Neural progenitor cell (in vitro differentiated cells): ENCODE data around the gene MMP25. TPM values are rescaled to one million over a fixed set of nuclear protein-coding genes. Genes with fewer than 3 reads are reported as not detected.

Experiments
- DNase-seq: peaks from one replicate; pipeline ENCODE4 v3.0.0-alpha.2; 2016; ENCODE audit warnings: low spot score
- H2AFZ ChIP-seq: fragments of 200-600 bp; sonication (generic); replicated peaks from 2 replicates; pipeline ENCODE4 v1.6.1; 2016; ENCODE audit warnings: antibody characterized with exemption
- H3F3A ChIP-seq: fragments of 200-600 bp; sonication (generic); 2 replicates; pipeline ENCODE4 v1.6.1; 2016; ENCODE audit warnings: antibody characterized with exemption, low read depth
- H3K27ac ChIP-seq: fragments of 200-600 bp; sonication (generic); 2 replicates; pipeline ENCODE4 v1.5.1; 2016; ENCODE audit warnings: mild to moderate bottlenecking
- H3K27me3 ChIP-seq: fragments of 200-600 bp; sonication (generic); 2 replicates; pipeline ENCODE4 v1.6.1; 2016; ENCODE audit warnings: mild to moderate bottlenecking, moderate library complexity
- H3K36me3 ChIP-seq: fragments of 200-600 bp; sonication (generic); 2 replicates; pipeline ENCODE4 v1.5.1; 2016
- H3K4me1 ChIP-seq: fragments of 200-600 bp; sonication (generic); 2 replicates; pipeline ENCODE4 v1.6.1; 2016; ENCODE audit warnings: mixed run types
- H3K4me2 ChIP-seq: fragments of 200-600 bp; sonication (generic); 2 replicates; pipeline ENCODE4 v1.6.1; 2016
- H3K4me3 ChIP-seq: fragments of 200-600 bp; sonication (generic); 2 replicates; pipeline ENCODE4 v1.5.1; 2016
- H3K79me2 ChIP-seq: fragments of 200-600 bp; sonication (generic); 2 replicates; pipeline ENCODE4 v1.6.1; 2016; ENCODE audit warnings: low read depth
- H3K9ac ChIP-seq: fragments of 200-600 bp; sonication (generic); 2 replicates; pipeline ENCODE4 v1.6.1; 2016
- H3K9me3 ChIP-seq: fragments of 200-600 bp; sonication (generic); 2 replicates; pipeline ENCODE4 v1.5.1; 2016; ENCODE audit warnings: low read depth
- H4K20me1 ChIP-seq: fragments of 200-600 bp; sonication (generic); 2 replicates; pipeline ENCODE4 v1.6.1; 2016; ENCODE audit warnings: low read depth
- H3K27ac Mint-ChIP-seq: 3 replicates; pipeline ENCODE4 v1.8.0; 2021; ENCODE audit warnings: mixed read lengths
- H3K27me3 Mint-ChIP-seq: 2 replicates; pipeline ENCODE4 v1.8.0; 2022; ENCODE audit warnings: low read depth, mild to moderate bottlenecking, inconsistent platforms, moderate library complexity, mixed read lengths; ENCODE audit not compliant: insufficient read depth
- H3K36me3 Mint-ChIP-seq: 3 replicates; pipeline ENCODE4 v1.8.0; 2021; ENCODE audit warnings: mixed read lengths
- H3K4me1 Mint-ChIP-seq: 3 replicates; pipeline ENCODE4 v1.8.0; 2021; ENCODE audit warnings: mixed read lengths
- H3K4me3 Mint-ChIP-seq: 3 replicates; pipeline ENCODE4 v1.8.0; 2021; ENCODE audit warnings: mild to moderate bottlenecking, moderate library complexity, mixed read lengths
- H3K9me3 Mint-ChIP-seq: 3 replicates; pipeline ENCODE4 v1.8.0; 2020; ENCODE audit warnings: mixed read lengths
- EZH2 ChIP-seq: fragments of 200-600 bp; sonication (generic); IDR thresholded peaks from 2 replicates; pipeline ENCODE4 v1.6.1; 2017; ENCODE audit warnings: antibody characterized with exemption, mild to moderate bottlenecking, moderate library complexity
- EZH2phosphoT487 ChIP-seq: fragments of 200-600 bp; sonication (generic); IDR thresholded peaks from 2 replicates; pipeline ENCODE4 v1.6.1; 2017; ENCODE audit warnings: antibody characterized with exemption
- total RNA-seq: library from RNA; depleted of rRNA; stranded (reverse); fragments of >200 nt; gene quantifications from 2 replicates; pipeline ENCODE4 v1.2.3, GENCODE V29; 2015; ENCODE audit warnings: low replicate concordance
- TF ChIP-seq, protein P1 (sequence below): fragments of 200-600 bp; sonication (generic); IDR thresholded peaks from 2 replicates; pipeline ENCODE4 v1.5.1; 2017; ENCODE audit warnings: antibody characterized with exemption, mild to moderate bottlenecking

MMP25 gene
- total RNA-seq, 1 donor from 2014 or later: 0.58 TPM

DNA sequence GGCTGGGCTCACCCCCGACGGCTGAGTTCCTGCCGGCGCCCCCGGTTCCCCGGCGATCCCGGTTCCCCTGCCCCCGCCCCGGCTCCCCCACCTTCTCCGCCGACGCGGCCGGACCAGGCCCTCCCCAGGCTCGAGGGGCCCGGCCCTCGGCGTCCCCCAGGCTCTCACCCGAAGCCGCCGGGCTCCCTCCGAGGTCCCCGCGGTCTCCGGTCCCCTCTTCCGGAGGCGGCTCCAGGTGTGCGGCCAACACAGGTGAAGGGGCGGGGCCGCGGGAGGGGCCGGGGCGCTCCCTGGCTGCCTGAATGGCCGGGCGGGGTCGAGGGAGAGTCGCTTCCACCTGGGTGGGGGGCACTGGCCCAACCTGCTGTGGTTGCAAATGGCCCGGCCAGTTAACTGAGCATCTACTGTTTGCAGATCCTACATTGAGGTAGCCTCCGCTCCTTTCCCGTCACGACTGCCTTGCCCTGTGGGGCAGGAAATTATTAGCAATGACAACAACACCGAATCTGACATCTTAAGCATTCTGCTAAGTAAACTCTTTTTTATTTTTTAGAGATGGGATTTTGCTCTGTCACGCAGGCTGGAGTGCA is 9.5 kb upstream of the MMP25 start, which contains the start of gene BICDL2:
Gene BICDL2, minus strand, starts transcription at position 219 of the 590 bp plus-strand sequence. CDS start 1,448 bp downstream, outside the sequence.
- TF ChIP-seq EZH2 (peak; percentile 99), EZH2phosphoT487 (peak; percentile 98)
- TF ChIP-seq, protein P1, sequence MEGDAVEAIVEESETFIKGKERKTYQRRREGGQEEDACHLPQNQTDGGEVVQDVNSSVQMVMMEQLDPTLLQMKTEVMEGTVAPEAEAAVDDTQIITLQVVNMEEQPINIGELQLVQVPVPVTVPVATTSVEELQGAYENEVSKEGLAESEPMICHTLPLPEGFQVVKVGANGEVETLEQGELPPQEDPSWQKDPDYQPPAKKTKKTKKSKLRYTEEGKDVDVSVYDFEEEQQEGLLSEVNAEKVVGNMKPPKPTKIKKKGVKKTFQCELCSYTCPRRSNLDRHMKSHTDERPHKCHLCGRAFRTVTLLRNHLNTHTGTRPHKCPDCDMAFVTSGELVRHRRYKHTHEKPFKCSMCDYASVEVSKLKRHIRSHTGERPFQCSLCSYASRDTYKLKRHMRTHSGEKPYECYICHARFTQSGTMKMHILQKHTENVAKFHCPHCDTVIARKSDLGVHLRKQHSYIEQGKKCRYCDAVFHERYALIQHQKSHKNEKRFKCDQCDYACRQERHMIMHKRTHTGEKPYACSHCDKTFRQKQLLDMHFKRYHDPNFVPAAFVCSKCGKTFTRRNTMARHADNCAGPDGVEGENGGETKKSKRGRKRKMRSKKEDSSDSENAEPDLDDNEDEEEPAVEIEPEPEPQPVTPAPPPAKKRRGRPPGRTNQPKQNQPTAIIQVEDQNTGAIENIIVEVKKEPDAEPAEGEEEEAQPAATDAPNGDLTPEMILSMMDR: no peak
- Histone ChIP-seq H3K4me3 (no peak within 1 kb of the TSS), H2AFZ (no peak within 1 kb of the TSS), H3K27me3 (peaks cover 96% of the 10 kb centered on the region), H3K9ac (no peak within 1 kb of the TSS), H3K79me2 (no peaks in the 10 kb centered on the region), H3K4me2 (peak within 1 kb of the TSS; percentile 4), H3K4me1 (no peaks in the 10 kb centered on the region), H3K36me3 (no peaks in the 10 kb centered on the region), H3F3A (no peaks in the 10 kb centered on the region), H4K20me1 (no peaks in the 10 kb centered on the region), H3K27ac (no peak within 1 kb of the TSS), H3K9me3 (no peaks in the 10 kb centered on the region)
- Mint-ChIP-seq H3K4me1 (peaks cover 12% of the 10 kb centered on the region), H3K36me3 (peaks cover 1% of the 10 kb centered on the region), H3K27ac (no peak within 1 kb of the TSS), H3K27me3 (peaks cover 66% of the 10 kb centered on the region), H3K9me3 (no peaks in the 10 kb centered on the region), H3K4me3 (peak within 1 kb of the TSS; percentile 63)
- no peak for DNase-seq

- no peaks in the 10 kb centered on the region for H4K20me1 ChIP-seq
- no peaks in the 10 kb centered on the region for H3K36me3 ChIP-seq
- H3K9me3 Mint-ChIP-seq: no peaks in the 10 kb centered on the region
- no peak overlapping the region for H3K4me3 ChIP-seq
- H3K36me3 Mint-ChIP-seq: peaks cover 1% of the 10 kb centered on the region
- H3F3A ChIP-seq: no peaks in the 10 kb centered on the region
- H3K4me3 Mint-ChIP-seq: no peak overlapping the region
- no peaks in the 10 kb centered on the region for H3K9me3 ChIP-seq
- no peak overlapping the region for H3K4me2 ChIP-seq
- no peaks in the 10 kb centered on the region for H3K79me2 ChIP-seq
- H3K27ac Mint-ChIP-seq: no peak overlapping the region
- H3K27me3 Mint-ChIP-seq: peaks cover 58% of the 10 kb centered on the region
- H2AFZ ChIP-seq: no peak overlapping the region
- H3K4me1 Mint-ChIP-seq: peaks cover 6% of the 10 kb centered on the region
- no peak for TF ChIP-seq EZH2
- TF ChIP-seq, protein P1: no peak
- TF ChIP-seq EZH2phosphoT487: no peak
- no peak overlapping the region for H3K9ac ChIP-seq
- no peaks in the 10 kb centered on the region for H3K4me1 ChIP-seq
- H3K27me3 ChIP-seq: peaks cover 96% of the 10 kb centered on the region
- DNase-seq: no peak
- H3K27ac ChIP-seq: no peak overlapping the region
Measured at GRCh38 chr16:3038256-3038655, 8.1 kb upstream of the MMP25 start.

DNA sequence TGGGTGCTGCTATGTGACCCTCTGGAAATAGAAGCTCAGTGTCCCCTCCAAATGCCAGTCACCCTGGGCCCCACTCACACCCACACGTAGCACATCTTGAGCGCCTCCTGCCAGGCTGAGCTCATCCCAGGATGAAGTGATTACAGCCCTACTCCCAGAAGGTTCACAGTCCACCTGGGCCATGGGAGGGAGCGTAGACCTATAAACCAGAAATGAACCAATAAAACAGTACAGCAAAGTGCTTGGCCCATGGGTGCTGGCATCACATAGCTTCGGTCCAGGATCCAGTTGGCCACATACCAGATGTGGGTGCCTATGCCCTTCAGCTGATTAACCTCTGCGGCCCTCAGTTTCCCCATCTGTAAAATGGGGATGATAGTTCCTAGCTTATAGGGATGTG is 7.5 kb upstream of the MMP25 start:
- Histone ChIP-seq H3K4me3 (no peak overlapping the region), H3K27me3 (peaks cover 96% of the 10 kb centered on the region), H3K4me2 (no peak overlapping the region), H3K9ac (no peak overlapping the region), H3K4me1 (no peaks in the 10 kb centered on the region), H4K20me1 (no peaks in the 10 kb centered on the region), H3F3A (no peaks in the 10 kb centered on the region), H3K79me2 (no peaks in the 10 kb centered on the region), H3K27ac (no peak overlapping the region), H3K36me3 (no peaks in the 10 kb centered on the region), H3K9me3 (no peaks in the 10 kb centered on the region), H2AFZ (no peak overlapping the region)
- TF ChIP-seq EZH2 (no peak), EZH2phosphoT487 (no peak)
- TF ChIP-seq, protein P1: no peak
- Mint-ChIP-seq H3K27me3 (peaks cover 56% of the 10 kb centered on the region), H3K9me3 (no peaks in the 10 kb centered on the region), H3K4me3 (no peak overlapping the region), H3K27ac (no peak overlapping the region), H3K36me3 (peaks cover 1% of the 10 kb centered on the region), H3K4me1 (peaks cover 6% of the 10 kb centered on the region)
- DNase-seq: no peak
